Skeletal muscle satellite cell (primary cell): Measurements from ENCODE around the gene SALL1.

Experiments used
- H3K27me3 ChIP-seq: 2 replicates; pipeline ENCODE4 v1.7.0; 2013; ENCODE audit warnings: low read length; ENCODE audit not compliant: control insufficient read depth, insufficient read depth
- H3K36me3 ChIP-seq: 2 replicates; pipeline ENCODE4 v1.7.0; 2013; ENCODE audit warnings: mild to moderate bottlenecking, control low read depth, low read length; ENCODE audit not compliant: insufficient read depth
- H3K4me1 ChIP-seq: 2 replicates; pipeline ENCODE4 v1.7.0; 2013; ENCODE audit warnings: low read length; ENCODE audit not compliant: control insufficient read depth, insufficient read depth
- H3K4me2 ChIP-seq: 2 replicates; pipeline ENCODE4 v1.7.0; 2013; ENCODE audit warnings: mild to moderate bottlenecking, low read length
- H3K4me3 ChIP-seq: 2 replicates; pipeline ENCODE4 v1.7.0; 2013; ENCODE audit warnings: low read length
- H3K9ac ChIP-seq: 2 replicates; pipeline ENCODE4 v1.7.0; 2013; ENCODE audit warnings: mild to moderate bottlenecking, low read depth, low read length, moderate library complexity
- H3K9me3 ChIP-seq: replicated peaks from 2 replicates; pipeline ENCODE4 v1.7.0; 2013; ENCODE audit warnings: mild to moderate bottlenecking, control low read depth, low read length

Gene SALL1

DNA sequence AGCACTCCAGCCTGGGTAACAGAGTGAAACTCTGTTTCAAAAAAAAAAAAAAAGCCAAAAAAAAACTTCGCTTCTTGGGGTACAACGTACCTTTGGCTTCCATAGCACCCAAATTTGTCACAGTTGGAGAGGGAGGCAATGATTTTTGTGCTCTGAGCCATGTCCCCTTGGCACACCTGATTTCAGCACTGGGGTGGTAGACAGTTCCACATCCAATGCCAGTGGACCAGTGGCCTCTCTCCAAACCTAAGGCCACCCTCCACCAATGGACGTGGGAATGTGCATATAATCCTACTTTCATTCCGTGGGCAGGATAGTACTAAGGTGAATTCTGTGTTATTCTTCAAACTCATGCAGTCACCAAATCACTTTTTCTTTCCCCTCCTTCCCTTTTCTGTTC lies 47.5 kb downstream of the SALL1 start:
- Histone ChIP-seq H3K4me1 (no peaks in the 10 kb centered on the region), H3K36me3 (no peaks in the 10 kb centered on the region), H3K4me3 (no peak overlapping the region), H3K9ac (no peak overlapping the region), H3K27me3 (no peaks in the 10 kb centered on the region), H3K9me3 (peaks cover 5% of the 10 kb centered on the region), H3K4me2 (no peak overlapping the region)

DNA sequence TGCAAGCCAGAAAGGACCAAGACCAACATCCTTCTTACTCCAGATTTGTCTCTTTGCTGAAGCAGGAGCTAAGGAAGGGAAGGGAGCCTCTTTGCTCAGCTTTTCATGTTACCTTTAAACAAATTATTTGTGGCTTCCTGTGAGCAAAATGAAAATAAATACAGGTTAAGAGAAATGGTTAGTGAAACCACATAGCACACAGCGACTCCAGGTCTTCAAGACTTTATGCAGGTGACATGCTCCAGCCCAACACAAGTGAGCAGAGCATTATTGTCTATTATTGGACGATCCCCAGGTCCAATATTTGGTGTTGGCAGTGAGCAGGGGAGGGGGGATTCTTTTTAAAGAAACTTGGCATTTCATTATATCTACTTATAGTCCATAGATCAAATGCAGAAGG lies 53.3 kb downstream of the SALL1 start:
- no peak overlapping the region for H3K4me2 ChIP-seq
- H3K9me3 ChIP-seq, result no peaks in the 10 kb centered on the region
- no peak overlapping the region for H3K4me3 ChIP-seq
- no peaks in the 10 kb centered on the region for H3K27me3 ChIP-seq
- H3K9ac ChIP-seq, result no peak overlapping the region
- H3K4me1 ChIP-seq, result no peaks in the 10 kb centered on the region
- no peaks in the 10 kb centered on the region for H3K36me3 ChIP-seq

DNA sequence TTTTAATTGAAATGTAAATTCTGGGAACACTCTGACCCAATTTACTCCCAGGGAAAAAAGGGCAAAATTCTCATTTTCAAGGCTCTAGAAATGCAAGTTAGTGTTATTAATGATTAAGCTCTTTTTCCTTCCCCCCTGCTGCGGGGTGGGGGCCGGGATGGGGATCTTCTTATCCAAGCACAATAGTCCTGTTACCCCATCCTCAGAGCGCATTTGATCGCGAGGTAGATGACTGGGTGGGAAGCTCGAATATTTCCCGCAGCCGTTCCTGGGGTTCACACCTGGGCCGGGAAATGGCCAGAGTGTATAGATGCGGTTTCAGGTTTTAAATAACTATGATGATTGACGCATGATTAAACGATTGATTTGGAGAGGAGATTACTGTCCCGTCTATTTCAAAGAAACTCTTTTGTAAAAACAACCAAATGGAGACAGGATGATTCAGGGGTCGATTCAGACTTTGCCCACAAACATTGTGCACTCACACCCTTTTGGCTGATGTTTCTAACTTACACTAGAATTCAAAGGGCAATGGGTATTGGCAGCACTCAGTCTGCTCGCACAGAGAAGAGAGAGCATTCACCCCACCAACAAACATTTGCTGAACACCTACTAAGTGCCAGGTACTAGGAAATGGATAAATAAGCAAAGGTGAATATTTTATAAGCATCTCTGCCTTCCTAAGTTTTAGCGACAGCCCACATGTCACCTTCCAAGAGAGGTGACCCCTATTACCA lies 55.0 kb downstream of the SALL1 start:
- Histone ChIP-seq H3K4me3 (no peak overlapping the region), H3K27me3 (no peaks in the 10 kb centered on the region), H3K9ac (no peak overlapping the region), H3K4me2 (no peak overlapping the region), H3K36me3 (no peaks in the 10 kb centered on the region), H3K4me1 (no peaks in the 10 kb centered on the region), H3K9me3 (no peaks in the 10 kb centered on the region)

DNA sequence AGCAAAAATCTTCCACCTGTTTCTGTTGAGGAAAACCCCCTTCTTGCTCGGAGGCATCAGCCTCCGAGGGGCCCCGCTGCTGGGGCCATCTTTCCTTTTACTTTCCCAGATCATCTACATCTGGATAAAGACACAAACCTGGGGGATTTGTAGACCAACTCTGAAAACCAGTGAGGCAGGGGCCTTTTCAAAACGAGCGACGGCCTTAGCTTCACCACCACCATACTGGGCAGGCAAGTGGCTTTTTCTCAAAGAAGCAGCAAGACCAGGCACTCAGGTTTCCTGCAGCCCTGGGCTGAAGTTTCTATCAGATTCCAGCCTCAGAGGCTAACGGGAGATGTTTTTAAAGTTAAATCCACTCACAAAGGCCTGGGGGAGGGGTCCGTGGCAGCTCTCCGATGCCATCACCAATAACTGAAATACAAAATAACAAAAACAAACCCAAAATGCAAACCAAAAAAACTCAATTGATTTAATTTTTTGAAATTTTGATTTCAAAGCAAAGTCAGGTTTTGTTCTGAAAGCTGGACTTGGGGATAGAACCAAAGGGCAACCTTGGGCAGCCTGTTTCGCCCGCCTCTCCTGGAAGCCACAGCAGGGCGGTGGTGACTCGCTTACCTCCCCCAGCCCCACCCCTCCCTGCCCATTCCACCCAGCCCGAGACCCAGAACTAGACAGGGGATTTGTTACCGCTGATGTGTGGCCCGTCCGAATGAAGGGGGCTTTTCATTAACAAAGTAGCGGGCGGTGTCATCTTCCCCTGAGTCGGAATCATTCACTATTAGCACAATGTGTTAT lies 55.8 kb downstream of the SALL1 start:
- Histone ChIP-seq H3K36me3 (no peaks in the 10 kb centered on the region), H3K4me2 (no peak overlapping the region), H3K27me3 (no peaks in the 10 kb centered on the region), H3K4me1 (no peaks in the 10 kb centered on the region), H3K9ac (no peak overlapping the region), H3K9me3 (no peaks in the 10 kb centered on the region), H3K4me3 (no peak overlapping the region)

DNA sequence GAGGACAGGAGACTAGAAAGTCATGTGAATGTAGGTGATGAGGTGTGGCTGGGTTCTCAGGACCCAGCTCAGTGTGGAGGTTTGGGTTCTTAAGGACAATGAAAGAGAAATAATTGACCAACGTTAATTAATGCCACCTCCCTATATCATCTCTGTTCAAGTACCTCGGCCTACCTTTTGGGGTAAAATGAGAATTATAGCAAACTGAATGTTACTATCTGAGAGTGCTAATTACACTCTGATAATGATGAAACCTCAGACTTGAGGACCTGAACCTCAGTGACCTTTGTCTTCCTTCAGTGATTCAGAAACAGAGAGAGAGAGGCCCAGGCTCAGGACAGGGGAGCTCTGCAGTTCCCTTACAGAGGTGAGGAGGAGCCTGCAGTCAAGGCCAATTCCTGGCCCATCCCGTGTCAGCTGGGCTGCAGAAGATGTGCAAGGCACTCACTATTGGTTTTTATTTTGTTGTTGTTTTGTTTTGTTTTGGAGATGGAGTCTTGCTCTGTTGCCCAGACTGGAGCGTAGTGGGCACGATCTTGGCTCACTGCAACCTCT lies 57.3 kb downstream of the SALL1 start:
- H3K27me3 ChIP-seq, result no peaks in the 10 kb centered on the region
- H3K36me3 ChIP-seq, result no peaks in the 10 kb centered on the region
- no peak overlapping the region for H3K4me3 ChIP-seq
- no peaks in the 10 kb centered on the region for H3K9me3 ChIP-seq
- no peak overlapping the region for H3K9ac ChIP-seq
- no peak overlapping the region for H3K4me2 ChIP-seq
- no peaks in the 10 kb centered on the region for H3K4me1 ChIP-seq
